Neuron (in vitro differentiated cells): Measurements from ENCODE around the gene NAALADL1.
A peak's percentile ranks its signal among the peaks of the same experiment; 100 is the strongest.
"Not testable (repeated sequence)": the region's sequence is repeated elsewhere in the genome, so short reads cannot be mapped to it uniquely, and the experiment has no call there.

Experiments
- H2AFZ ChIP-seq: one replicate; pipeline ENCODE4 v1.6.1; 2013; ENCODE audit warnings: low read depth, mild to moderate bottlenecking, inconsistent platforms, low read length, moderate library complexity
- H3K27me3 ChIP-seq: one replicate; pipeline ENCODE4 v1.6.1; 2013; ENCODE audit warnings: low read length; ENCODE audit not compliant: insufficient read depth
- H3K36me3 ChIP-seq: one replicate; pipeline ENCODE4 v1.6.1; 2013; ENCODE audit warnings: low read length; ENCODE audit not compliant: insufficient read depth
- H3K4me1 ChIP-seq: one replicate; pipeline ENCODE4 v1.6.1; 2013; ENCODE audit warnings: low read length; ENCODE audit not compliant: insufficient read depth
- H3K4me3 ChIP-seq: 2 replicates; pipeline ENCODE4 v1.5.1; 2013; ENCODE audit warnings: mild to moderate bottlenecking, low read length, moderate library complexity
- H3K9me3 ChIP-seq: one replicate; pipeline ENCODE4 v1.6.1; 2013; ENCODE audit warnings: low read length

The NAALADL1 gene

GRCh38 chr11:65035579-65035978, 22.8 kb downstream of the NAALADL1 start:
- H3K4me1 ChIP-seq = no peaks in the 10 kb centered on the region
- H2AFZ ChIP-seq = no peak overlapping the region
- no peaks in the 10 kb centered on the region for H3K27me3 ChIP-seq
- H3K4me3 ChIP-seq = no peak overlapping the region
- H3K36me3 ChIP-seq = peaks cover 27% of the 10 kb centered on the region
- H3K9me3 ChIP-seq = no peaks in the 10 kb centered on the region

DNA sequence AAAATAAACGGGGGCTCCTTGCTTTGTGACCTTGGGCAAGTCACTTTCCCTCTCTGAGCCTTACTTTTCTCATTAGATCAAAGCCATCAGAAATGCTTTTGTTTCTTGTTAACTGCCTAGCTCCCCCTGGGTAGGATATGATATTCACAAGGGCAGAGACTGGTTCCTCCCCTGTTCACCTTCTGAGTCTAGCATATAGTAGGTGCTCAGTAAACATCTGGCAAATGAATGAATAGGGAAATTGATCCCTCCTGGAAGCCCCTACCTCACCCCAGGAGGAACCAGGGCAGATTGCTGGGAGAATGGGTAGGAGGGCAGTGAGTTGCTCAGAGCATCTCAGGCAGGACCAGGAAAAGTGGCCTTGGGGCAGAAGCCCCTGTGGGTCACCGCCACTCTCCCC, 23.9 kb downstream of the NAALADL1 start:
- Histone ChIP-seq H2AFZ (no peak overlapping the region), H3K9me3 (no peaks in the 10 kb centered on the region), H3K27me3 (no peaks in the 10 kb centered on the region), H3K36me3 (peaks cover 27% of the 10 kb centered on the region), H3K4me1 (no peaks in the 10 kb centered on the region), H3K4me3 (no peak overlapping the region)

- Histone ChIP-seq H3K9me3 (no peaks in the 10 kb centered on the region), H3K36me3 (peaks cover 23% of the 10 kb centered on the region), H3K27me3 (no peaks in the 10 kb centered on the region), H3K4me1 (peaks cover 6% of the 10 kb centered on the region), H3K4me3 (no peak overlapping the region), H2AFZ (no peak overlapping the region)
Observed at GRCh38 chr11:65032216-65032615, 26.1 kb downstream of the NAALADL1 start.

DNA sequence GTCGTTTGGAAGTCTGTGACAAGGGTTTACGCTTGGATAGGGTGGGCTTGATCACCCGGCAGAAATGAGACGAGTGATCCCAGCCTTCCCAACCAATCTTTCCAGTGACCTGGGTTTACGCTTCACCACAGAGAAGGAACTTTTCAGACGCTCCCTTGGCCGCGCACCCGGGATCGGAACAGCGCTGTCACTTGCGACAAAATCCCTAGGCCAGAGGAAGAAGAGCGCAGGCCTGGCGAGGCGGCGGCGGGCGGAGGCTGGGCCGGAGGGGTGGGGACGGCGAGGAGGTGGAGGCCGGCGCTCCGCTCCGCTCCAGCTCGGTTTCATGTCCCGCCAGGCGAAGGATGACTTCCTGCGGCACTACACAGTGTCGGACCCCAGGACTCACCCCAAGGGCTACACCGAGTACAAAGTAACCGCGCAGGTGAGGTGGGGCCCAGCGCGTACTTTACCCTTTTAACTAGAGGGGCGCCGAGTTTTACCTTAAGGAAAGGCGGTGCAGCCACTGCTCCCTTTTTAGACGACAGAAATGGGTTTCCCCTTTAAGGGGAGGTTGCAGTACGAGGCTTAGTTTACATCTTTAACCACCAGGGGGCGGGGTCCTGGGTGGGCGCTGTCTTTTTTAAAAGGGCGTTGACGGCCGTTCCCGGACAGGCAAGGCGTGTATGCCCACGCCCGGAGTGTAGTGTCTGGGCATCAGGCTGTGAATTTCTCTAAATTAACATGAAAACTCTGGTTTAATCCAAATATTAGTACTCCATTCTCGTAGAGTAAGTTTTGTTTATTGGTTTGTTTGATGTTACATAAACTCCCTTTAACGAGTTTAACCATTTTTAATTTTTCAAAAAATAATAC, 30.9 kb downstream of the NAALADL1 start, which contains the start of gene SNX15:
Gene SNX15 (plus strand): TSS at position 227 of the 855 bp plus-strand sequence. CDS start 99 bp downstream, at position 326.
- Histone ChIP-seq H3K27me3 (no peaks in the 10 kb centered on the region), H3K4me3 (peak within 1 kb of the TSS; percentile 77), H2AFZ (peak within 1 kb of the TSS; percentile 55), H3K36me3 (peaks cover 6% of the 10 kb centered on the region), H3K4me1 (peaks cover 6% of the 10 kb centered on the region), H3K9me3 (no peaks in the 10 kb centered on the region)

GRCh38 chr11:65026810-65027209, 31.5 kb downstream of the NAALADL1 start:
- peaks cover 2% of the 10 kb centered on the region for H3K36me3 ChIP-seq
- peak overlapping the region; percentile 55 for H2AFZ ChIP-seq
- H3K27me3 ChIP-seq = no peaks in the 10 kb centered on the region
- peak overlapping the region; percentile 77 for H3K4me3 ChIP-seq
- H3K4me1 ChIP-seq = peaks cover 6% of the 10 kb centered on the region
- no peaks in the 10 kb centered on the region for H3K9me3 ChIP-seq

DNA sequence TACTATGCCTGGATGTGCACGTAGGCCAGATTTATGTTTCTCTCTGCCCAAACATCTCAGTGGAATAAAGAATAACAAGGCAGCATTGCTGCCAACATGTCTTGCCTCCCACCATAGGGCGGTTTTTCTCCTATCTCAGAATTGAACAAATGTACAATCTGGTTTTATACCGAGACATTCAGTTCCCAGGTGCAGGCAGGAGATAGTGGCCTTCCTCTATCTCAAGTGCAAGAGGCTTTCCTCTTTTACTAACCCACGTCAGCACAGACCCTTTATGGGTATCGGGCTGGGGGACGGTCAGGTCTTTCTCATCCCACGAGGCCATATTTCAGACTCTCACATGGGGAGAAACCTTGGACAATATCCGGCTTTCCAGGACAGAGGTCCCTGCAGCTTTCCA, 34.9 kb downstream of the NAALADL1 start:
- not testable (repeated sequence) for H3K4me3 ChIP-seq, H2AFZ ChIP-seq, H3K4me1 ChIP-seq, H3K9me3 ChIP-seq, H3K27me3 ChIP-seq
- H3K36me3 ChIP-seq = peaks cover 21% of the 10 kb centered on the region

DNA sequence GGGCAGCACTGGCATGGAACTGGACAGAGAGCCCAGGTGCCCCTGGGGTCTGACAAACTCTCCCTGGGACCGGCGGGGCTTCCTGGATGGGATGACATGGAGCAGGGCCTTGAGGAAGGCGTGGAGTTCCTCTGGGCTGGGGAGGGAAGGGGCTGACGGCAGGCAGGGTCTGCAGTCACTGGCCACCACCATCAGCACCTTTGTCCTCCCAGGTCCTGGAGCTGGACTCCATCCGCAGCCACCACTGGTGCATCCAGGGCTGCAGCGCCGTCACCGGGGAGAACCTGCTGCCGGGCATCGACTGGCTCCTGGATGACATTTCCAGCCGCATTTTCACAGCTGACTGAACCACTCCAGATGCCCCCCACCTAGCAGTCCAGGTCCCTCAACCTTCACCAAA, 36.8 kb downstream of the NAALADL1 start:
- Histone ChIP-seq H3K27me3 (no peaks in the 10 kb centered on the region), H3K36me3 (peaks cover 25% of the 10 kb centered on the region), H3K4me1 (no peaks in the 10 kb centered on the region), H2AFZ (no peak overlapping the region), H3K4me3 (no peak overlapping the region), H3K9me3 (no peaks in the 10 kb centered on the region)

DNA sequence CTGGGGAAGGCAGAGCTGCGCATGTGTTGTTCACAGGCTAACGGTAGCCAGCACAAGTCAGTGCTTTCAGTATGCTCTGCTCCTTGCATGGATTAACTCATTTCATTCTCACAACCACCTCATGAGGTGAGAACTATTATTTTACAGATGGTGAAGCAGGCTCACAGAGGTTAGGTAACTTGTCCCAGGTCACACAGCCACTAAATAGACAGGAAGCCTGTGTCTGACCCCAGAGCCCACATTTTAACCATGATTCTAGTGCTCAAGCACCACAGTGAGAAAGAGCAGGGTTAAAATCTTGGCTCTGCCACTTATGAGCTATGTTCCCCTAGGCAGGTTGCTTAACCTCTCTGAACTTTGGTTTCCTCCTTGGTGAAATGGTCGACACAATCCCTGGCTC, 37.4 kb downstream of the NAALADL1 start:
- Histone ChIP-seq H3K36me3 (peaks cover 25% of the 10 kb centered on the region), H3K4me3 (no peak overlapping the region), H2AFZ (no peak overlapping the region), H3K9me3 (no peaks in the 10 kb centered on the region), H3K27me3 (no peaks in the 10 kb centered on the region), H3K4me1 (no peaks in the 10 kb centered on the region)

DNA sequence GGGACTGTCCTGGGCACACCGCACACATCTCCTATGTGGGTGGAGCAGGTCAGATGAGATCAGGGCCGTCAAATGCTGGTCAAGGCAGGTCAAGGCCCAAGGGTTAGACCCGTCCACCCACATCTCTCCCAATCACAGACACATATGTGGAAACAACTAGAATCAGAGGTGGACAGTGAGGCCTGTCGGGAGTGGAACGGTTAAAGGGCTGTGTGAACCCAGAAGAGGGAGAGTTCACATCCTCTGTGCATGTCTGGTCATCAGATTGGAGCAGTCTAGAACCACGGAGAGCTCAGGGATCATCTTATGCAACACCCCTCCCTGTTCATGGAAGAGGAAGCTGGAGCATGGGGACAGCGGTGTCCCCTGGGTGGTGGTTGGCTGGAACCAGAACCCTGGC, 38.5 kb downstream of the NAALADL1 start:
- H3K4me1 ChIP-seq = no peaks in the 10 kb centered on the region
- no peak overlapping the region for H2AFZ ChIP-seq
- peaks cover 25% of the 10 kb centered on the region for H3K36me3 ChIP-seq
- no peaks in the 10 kb centered on the region for H3K27me3 ChIP-seq
- H3K9me3 ChIP-seq = no peaks in the 10 kb centered on the region
- H3K4me3 ChIP-seq = no peak overlapping the region

DNA sequence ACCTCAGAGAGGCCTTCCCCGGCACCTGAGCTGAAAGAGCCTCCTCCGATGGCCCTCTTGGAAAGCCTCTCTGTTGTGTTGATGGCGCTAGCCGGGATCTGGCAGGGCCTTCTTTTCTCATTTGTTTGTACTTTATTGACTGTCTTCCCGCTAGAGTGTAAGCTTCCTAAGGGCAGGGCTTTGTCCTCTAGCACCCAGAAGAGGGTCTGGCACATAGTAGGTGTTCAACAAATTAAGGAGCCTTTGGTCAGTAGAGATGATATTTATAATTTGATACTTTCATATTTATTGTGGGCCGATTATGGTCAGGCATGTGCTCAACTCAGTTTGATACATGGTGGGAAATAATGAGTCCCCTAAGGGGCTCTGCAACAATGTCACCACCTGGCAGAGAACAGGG, 40.4 kb downstream of the NAALADL1 start:
- Histone ChIP-seq H3K9me3 (no peaks in the 10 kb centered on the region), H2AFZ (no peak overlapping the region), H3K36me3 (peaks cover 25% of the 10 kb centered on the region), H3K4me3 (no peak overlapping the region), H3K4me1 (peaks cover 4% of the 10 kb centered on the region), H3K27me3 (no peaks in the 10 kb centered on the region)

DNA sequence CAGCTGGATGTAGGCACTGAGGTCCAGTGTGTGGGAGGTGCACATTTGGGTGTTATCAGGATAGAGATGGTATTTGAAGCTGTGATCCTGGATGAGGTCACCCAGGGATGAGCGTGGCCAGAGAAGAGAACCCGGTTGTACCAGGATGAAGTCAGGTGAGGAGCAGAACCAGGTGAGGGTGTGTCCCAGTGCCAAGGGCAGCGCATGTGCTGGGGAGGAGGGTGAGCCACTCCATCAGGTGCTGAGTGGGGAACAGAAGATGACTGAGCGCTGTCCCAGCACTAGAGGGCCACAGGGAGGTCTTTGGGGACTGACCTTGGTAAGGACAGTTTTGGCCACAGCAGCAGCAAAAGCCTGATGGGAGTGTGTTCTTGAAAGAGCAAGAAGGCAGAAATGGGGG, 41.6 kb downstream of the NAALADL1 start:
- H3K4me1 ChIP-seq = peaks cover 4% of the 10 kb centered on the region
- no peaks in the 10 kb centered on the region for H3K9me3 ChIP-seq
- no peak overlapping the region for H2AFZ ChIP-seq
- H3K36me3 ChIP-seq = peaks cover 23% of the 10 kb centered on the region
- no peaks in the 10 kb centered on the region for H3K27me3 ChIP-seq
- H3K4me3 ChIP-seq = no peak overlapping the region

DNA sequence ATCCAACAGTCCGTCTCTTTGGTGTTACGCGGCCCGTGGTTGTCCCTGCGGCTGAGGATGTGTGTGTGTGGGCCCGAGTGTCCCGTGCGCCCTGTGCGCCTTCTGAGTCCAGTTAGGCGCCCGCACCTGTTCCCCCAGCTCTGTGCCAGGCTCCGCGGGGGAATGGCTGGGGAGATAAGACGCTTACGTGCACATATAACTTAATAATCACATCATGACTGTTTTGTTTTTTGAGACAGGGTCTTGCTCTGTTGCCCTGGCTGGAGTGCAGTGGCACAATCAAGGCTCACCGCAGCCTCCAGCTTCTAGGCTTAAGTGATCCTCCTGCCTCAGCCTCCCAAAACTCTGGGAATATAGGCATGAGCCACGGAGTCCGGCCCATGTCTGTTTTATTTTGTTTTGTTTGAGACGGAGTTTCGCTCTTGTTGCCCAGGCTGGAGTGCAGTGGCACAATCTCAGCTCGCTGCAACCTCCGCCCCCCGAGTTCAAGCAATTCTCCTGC, 43.6 kb downstream of the NAALADL1 start:
- Histone ChIP-seq H3K36me3 (peaks cover 13% of the 10 kb centered on the region), H3K4me3 (peak overlapping the region; percentile 68), H3K9me3 (no peaks in the 10 kb centered on the region), H3K4me1 (peaks cover 4% of the 10 kb centered on the region), H3K27me3 (no peaks in the 10 kb centered on the region), H2AFZ (peak overlapping the region; percentile 64)

- Histone ChIP-seq H3K27me3 (no peaks in the 10 kb centered on the region), H3K4me1 (peaks cover 4% of the 10 kb centered on the region), H3K36me3 (peaks cover 9% of the 10 kb centered on the region), H3K4me3 (peak within 1 kb of the TSS; percentile 68), H3K9me3 (no peaks in the 10 kb centered on the region), H2AFZ (peak within 1 kb of the TSS; percentile 64)
Observed at GRCh38 chr11:65013888-65014725, 44.2 kb downstream of the NAALADL1 start, which contains the start of gene ARL2. Gene ARL2, plus strand, starts transcription at chr11:65014160. Its CDS starts 48 bp downstream, at chr11:65014208.
